Measurements from ENCODE around the gene SMTNL2. TPM values are rescaled to one million over a fixed set of nuclear protein-coding genes. Genes with fewer than 3 reads are reported as not detected.

Gene SMTNL2
- total and polyA plus RNA-seq, 2 of the 4 experiments (the other 2 are of a cell fraction) = not detected

DNA sequence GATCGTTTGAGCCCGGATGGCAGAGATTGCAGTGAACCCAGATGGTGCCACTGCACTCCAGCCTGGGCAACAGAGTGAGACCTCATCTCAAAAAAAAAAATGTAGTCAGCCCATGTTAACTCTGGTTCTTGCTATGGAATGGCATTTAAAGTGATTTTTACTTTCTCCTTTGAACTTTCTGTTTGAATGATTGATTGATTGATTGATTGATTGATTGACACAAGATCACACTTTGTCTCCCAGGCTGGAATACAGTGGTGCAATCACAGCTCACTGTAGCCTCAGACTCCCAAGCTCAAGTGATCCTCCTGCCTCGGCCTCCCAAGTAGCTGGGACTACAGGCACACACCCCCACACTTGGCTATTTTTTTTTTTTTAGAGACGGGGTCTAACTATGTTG lies 17.0 kb downstream of the SMTNL2 start:
- dilution Hi-C loops (cut with HindIII; ENCODE audit: low sequenced_read_pairs, unreplicated experiment) = no loop called here
- Histone ChIP-seq H2BK120ac (ENCODE audit: low read depth, low read length) (no peak overlapping the region), H3K9ac (ENCODE audit: low read depth, low read length) (no peak overlapping the region), H3K27ac (ENCODE audit: insufficient read depth, low read length) (no peak overlapping the region), H3K4me3 (ENCODE audit: insufficient read depth, low read depth, low read length) (no peak overlapping the region), H3K4ac (ENCODE audit: low read depth, low read length) (no peak overlapping the region), H3K14ac (replicated peaks; ENCODE audit: low read depth, low read length) (no peak overlapping the region), H4K8ac (ENCODE audit: low read depth in 2 of 2, low read length in 2 of 2) (no peak overlapping the region), H3K18ac (ENCODE audit: low read depth, low read length) (no peak overlapping the region), H3K56ac (ENCODE audit: extremely low read depth, insufficient read depth, low read length) (no peak overlapping the region), H4K5ac (ENCODE audit: low read depth, low read length) (no peak overlapping the region), H3K9me1 (ENCODE audit: insufficient read depth, low read length) (peaks cover 3% of the 10 kb centered on the region; the same call in 1 of the 2 replicates), H2AK9ac (replicated peaks; ENCODE audit: low read depth, low read length, poor library complexity) (no peak overlapping the region), H2BK20ac (ENCODE audit: low read depth, low read length) (no peak overlapping the region), H3K23ac (ENCODE audit: low read depth, low read length) (no peak overlapping the region), H3K27me3 (ENCODE audit: control insufficient read depth, insufficient read depth, low read length) (peaks cover 14% of the 10 kb centered on the region), H2BK15ac (ENCODE audit: low read depth, low read length) (no peak overlapping the region), H3K79me1 (ENCODE audit: low read depth in 1 of 2, low read length in 2 of 2) (no peaks in the 10 kb centered on the region), H4K20me1 (ENCODE audit: insufficient read depth, low read length) (no peaks in the 10 kb centered on the region), H4K91ac (ENCODE audit: insufficient read depth, low read depth, low read length) (no peak overlapping the region), H2AK5ac (ENCODE audit: low read depth, low read length) (no peak overlapping the region), H3K36me3 (ENCODE audit: control insufficient read depth, insufficient read depth, low read length) (no peaks in the 10 kb centered on the region), H3K4me2 (ENCODE audit: low read depth, low read length) (no peak overlapping the region), H3K4me1 (ENCODE audit: control insufficient read depth, insufficient read depth, low read length) (peaks cover 20% of the 10 kb centered on the region; the same call in 1 of the 2 replicates), H2BK5ac (ENCODE audit: low read depth, low read length, poor library complexity, severe bottlenecking) (no peak overlapping the region), H3K9me3 (ENCODE audit: control insufficient read depth, insufficient read depth, low read length) (no peaks in the 10 kb centered on the region), H2AFZ (replicated peaks; ENCODE audit: low read length, poor library complexity) (no peak overlapping the region)
- DNase-seq (no peak), ATAC-seq (ENCODE audit: low read depth) (no peak)
- ChIA-PET CTCF (no interaction called here), POLR2A (ENCODE audit: unreplicated experiment) (no interaction called here)
- WGBS, 2 experiments (ENCODE audit: extremely low coverage in 2 of 2, insufficient read length in 1 of 2) = no CpG with 5 or more reads among the region's 4 CpGs
- TF ChIP-seq NFE2L2 (IDR thresholded peaks at IDR 0.05; ENCODE audit: low read depth, low read length) (no peak), POLR2A (IDR thresholded peaks at IDR 0.05; ENCODE audit: low read depth, low read length) (no peak), RAD21 (IDR thresholded peaks at IDR 0.05; ENCODE audit: low read length) (no peak), FOS (IDR thresholded peaks at IDR 0.05; ENCODE audit: low read depth, low read length) (no peak), SMC3 (IDR thresholded peaks at IDR 0.05; ENCODE audit: low read depth, low read length) (no peak), MXI1 (IDR thresholded peaks at IDR 0.05; ENCODE audit: borderline replicate concordance, low read depth, low read length) (no peak), CEBPB (IDR thresholded peaks at IDR 0.05; ENCODE audit: low read depth, low read length) (no peak), BHLHE40 (IDR thresholded peaks at IDR 0.05; ENCODE audit: low read depth, low read length) (no peak), RCOR1 (IDR thresholded peaks at IDR 0.05; ENCODE audit: insufficient replicate concordance, low read length) (no peak), RFX5 (IDR thresholded peaks at IDR 0.05; ENCODE audit: low read depth, low read length) (no peak), CHD1 (IDR thresholded peaks at IDR 0.05; ENCODE audit: low read depth, low read length) (no peak), MAFK (IDR thresholded peaks at IDR 0.05; ENCODE audit: low read depth, low read length) (no peak), MAZ (IDR thresholded peaks at IDR 0.05; ENCODE audit: borderline replicate concordance, low read depth, low read length) (no peak)
- TF ChIP-seq, protein P1, sequence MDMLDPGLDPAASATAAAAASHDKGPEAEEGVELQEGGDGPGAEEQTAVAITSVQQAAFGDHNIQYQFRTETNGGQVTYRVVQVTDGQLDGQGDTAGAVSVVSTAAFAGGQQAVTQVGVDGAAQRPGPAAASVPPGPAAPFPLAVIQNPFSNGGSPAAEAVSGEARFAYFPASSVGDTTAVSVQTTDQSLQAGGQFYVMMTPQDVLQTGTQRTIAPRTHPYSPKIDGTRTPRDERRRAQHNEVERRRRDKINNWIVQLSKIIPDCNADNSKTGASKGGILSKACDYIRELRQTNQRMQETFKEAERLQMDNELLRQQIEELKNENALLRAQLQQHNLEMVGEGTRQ (IDR thresholded peaks at IDR 0.05; ENCODE audit: low read depth, low read length) = no peak
- TF ChIP-seq, protein P2, sequence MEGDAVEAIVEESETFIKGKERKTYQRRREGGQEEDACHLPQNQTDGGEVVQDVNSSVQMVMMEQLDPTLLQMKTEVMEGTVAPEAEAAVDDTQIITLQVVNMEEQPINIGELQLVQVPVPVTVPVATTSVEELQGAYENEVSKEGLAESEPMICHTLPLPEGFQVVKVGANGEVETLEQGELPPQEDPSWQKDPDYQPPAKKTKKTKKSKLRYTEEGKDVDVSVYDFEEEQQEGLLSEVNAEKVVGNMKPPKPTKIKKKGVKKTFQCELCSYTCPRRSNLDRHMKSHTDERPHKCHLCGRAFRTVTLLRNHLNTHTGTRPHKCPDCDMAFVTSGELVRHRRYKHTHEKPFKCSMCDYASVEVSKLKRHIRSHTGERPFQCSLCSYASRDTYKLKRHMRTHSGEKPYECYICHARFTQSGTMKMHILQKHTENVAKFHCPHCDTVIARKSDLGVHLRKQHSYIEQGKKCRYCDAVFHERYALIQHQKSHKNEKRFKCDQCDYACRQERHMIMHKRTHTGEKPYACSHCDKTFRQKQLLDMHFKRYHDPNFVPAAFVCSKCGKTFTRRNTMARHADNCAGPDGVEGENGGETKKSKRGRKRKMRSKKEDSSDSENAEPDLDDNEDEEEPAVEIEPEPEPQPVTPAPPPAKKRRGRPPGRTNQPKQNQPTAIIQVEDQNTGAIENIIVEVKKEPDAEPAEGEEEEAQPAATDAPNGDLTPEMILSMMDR (conservative IDR thresholded peaks at IDR 0.05; ENCODE audit: low read depth, low read length) = no peak
- TF ChIP-seq, protein P3, sequence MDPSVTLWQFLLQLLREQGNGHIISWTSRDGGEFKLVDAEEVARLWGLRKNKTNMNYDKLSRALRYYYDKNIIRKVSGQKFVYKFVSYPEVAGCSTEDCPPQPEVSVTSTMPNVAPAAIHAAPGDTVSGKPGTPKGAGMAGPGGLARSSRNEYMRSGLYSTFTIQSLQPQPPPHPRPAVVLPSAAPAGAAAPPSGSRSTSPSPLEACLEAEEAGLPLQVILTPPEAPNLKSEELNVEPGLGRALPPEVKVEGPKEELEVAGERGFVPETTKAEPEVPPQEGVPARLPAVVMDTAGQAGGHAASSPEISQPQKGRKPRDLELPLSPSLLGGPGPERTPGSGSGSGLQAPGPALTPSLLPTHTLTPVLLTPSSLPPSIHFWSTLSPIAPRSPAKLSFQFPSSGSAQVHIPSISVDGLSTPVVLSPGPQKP (IDR thresholded peaks at IDR 0.05; ENCODE audit: borderline replicate concordance, low read depth, low read length) = no peak
- no TSS peak for BruUV-seq (replicated peaks)
- in situ Hi-C loops (cut with MboI; ENCODE audit: low sequenced_read_pairs) = no loop called here
- intact Hi-C loops (cut with micrococcal nuclease) = no loop called here

Measured in IMR-90 (cell line).